ENCODE measurements around the gene OR8H1. TPM values are rescaled to one million over a fixed set of nuclear protein-coding genes. Genes with fewer than 3 reads are reported as not detected.

OR8H1 gene
- total and polyA plus RNA-seq, 2 experiments from 2014 or later: not detected

DNA sequence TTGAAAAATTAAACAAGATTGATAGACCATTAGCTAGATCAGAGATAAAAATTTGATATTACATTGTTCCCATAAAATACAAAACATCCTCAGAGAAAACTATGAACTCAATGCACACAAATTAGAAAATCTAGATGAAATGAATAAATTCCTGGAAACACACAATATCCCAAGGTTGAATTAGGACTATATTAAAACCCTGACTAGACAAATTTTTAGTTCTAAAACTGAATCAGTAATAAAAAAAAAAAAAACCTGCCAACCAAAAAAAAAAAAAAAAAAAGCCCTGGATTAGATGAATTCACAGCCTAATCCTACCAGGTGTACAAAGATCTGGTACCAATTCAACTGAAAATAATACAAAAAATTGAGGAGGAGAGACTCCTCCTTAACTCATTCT is 48.2 kb upstream of the OR8H1 start:
- peaks cover 16% of the 10 kb centered on the region for H3K9me3 Mint-ChIP-seq
- no peaks in the 10 kb centered on the region for H3K27me3 Mint-ChIP-seq (ENCODE audit: insufficient read depth, low read depth, poor library complexity)
- no peak overlapping the region for H3K4me3 Mint-ChIP-seq
- Histone ChIP-seq H3K4me3 (no peak overlapping the region), H3F3A (replicated peaks; ENCODE audit: low read depth) (no peaks in the 10 kb centered on the region), H3K9me2 (ENCODE audit: insufficient read depth) (peaks cover 13% of the 10 kb centered on the region; the same call in 1 of the 2 replicates), H3K79me2 (replicated peaks; ENCODE audit: insufficient read depth) (no peaks in the 10 kb centered on the region), H3K4me1 (ENCODE audit: insufficient read depth) (0 out of 2 replicates have a peak, but pooled peaks cover 8% of the 10 kb centered on the region), H2AFZ (no peak overlapping the region), H3K27me3 (ENCODE audit: insufficient read depth) (no peaks in the 10 kb centered on the region), H3K4me2 (no peak overlapping the region), H4K20me1 (replicated peaks; ENCODE audit: insufficient read depth) (no peaks in the 10 kb centered on the region), H3K36me3 (ENCODE audit: insufficient read depth) (no peaks in the 10 kb centered on the region), H3K27ac (ENCODE audit: low read depth) (no peak overlapping the region)
- TF ChIP-seq, protein P1, sequence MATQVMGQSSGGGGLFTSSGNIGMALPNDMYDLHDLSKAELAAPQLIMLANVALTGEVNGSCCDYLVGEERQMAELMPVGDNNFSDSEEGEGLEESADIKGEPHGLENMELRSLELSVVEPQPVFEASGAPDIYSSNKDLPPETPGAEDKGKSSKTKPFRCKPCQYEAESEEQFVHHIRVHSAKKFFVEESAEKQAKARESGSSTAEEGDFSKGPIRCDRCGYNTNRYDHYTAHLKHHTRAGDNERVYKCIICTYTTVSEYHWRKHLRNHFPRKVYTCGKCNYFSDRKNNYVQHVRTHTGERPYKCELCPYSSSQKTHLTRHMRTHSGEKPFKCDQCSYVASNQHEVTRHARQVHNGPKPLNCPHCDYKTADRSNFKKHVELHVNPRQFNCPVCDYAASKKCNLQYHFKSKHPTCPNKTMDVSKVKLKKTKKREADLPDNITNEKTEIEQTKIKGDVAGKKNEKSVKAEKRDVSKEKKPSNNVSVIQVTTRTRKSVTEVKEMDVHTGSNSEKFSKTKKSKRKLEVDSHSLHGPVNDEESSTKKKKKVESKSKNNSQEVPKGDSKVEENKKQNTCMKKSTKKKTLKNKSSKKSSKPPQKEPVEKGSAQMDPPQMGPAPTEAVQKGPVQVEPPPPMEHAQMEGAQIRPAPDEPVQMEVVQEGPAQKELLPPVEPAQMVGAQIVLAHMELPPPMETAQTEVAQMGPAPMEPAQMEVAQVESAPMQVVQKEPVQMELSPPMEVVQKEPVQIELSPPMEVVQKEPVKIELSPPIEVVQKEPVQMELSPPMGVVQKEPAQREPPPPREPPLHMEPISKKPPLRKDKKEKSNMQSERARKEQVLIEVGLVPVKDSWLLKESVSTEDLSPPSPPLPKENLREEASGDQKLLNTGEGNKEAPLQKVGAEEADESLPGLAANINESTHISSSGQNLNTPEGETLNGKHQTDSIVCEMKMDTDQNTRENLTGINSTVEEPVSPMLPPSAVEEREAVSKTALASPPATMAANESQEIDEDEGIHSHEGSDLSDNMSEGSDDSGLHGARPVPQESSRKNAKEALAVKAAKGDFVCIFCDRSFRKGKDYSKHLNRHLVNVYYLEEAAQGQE (IDR thresholded peaks at IDR 0.05; ENCODE audit: unreplicated experiment): no peak
- TF ChIP-seq EZH2phosphoT487 (IDR thresholded peaks at IDR 0.05; ENCODE audit: unreplicated experiment) (no peak), POLR2AphosphoS5 (IDR thresholded peaks at IDR 0.05; ENCODE audit: low read depth) (no peak), NANOG (IDR thresholded peaks at IDR 0.05; ENCODE audit: borderline replicate concordance) (no peak), STAT1 (IDR thresholded peaks at IDR 0.05; ENCODE audit: unreplicated experiment) (no peak), EZH2 (IDR thresholded peaks at IDR 0.05; ENCODE audit: low read depth, unreplicated experiment) (no peak), CREB1 (CRISPR knock-in tag; IDR thresholded peaks at IDR 0.05; ENCODE audit: low read depth) (no peak), ETS1 (IDR thresholded peaks at IDR 0.05) (no peak), ZNF331 (CRISPR knock-in tag; IDR thresholded peaks at IDR 0.05; ENCODE audit: low read depth) (no peak), JUNB (IDR thresholded peaks at IDR 0.05; ENCODE audit: unreplicated experiment) (no peak), ZNF114 (CRISPR knock-in tag; IDR thresholded peaks at IDR 0.05) (no peak)
- TF ChIP-seq, protein P2, sequence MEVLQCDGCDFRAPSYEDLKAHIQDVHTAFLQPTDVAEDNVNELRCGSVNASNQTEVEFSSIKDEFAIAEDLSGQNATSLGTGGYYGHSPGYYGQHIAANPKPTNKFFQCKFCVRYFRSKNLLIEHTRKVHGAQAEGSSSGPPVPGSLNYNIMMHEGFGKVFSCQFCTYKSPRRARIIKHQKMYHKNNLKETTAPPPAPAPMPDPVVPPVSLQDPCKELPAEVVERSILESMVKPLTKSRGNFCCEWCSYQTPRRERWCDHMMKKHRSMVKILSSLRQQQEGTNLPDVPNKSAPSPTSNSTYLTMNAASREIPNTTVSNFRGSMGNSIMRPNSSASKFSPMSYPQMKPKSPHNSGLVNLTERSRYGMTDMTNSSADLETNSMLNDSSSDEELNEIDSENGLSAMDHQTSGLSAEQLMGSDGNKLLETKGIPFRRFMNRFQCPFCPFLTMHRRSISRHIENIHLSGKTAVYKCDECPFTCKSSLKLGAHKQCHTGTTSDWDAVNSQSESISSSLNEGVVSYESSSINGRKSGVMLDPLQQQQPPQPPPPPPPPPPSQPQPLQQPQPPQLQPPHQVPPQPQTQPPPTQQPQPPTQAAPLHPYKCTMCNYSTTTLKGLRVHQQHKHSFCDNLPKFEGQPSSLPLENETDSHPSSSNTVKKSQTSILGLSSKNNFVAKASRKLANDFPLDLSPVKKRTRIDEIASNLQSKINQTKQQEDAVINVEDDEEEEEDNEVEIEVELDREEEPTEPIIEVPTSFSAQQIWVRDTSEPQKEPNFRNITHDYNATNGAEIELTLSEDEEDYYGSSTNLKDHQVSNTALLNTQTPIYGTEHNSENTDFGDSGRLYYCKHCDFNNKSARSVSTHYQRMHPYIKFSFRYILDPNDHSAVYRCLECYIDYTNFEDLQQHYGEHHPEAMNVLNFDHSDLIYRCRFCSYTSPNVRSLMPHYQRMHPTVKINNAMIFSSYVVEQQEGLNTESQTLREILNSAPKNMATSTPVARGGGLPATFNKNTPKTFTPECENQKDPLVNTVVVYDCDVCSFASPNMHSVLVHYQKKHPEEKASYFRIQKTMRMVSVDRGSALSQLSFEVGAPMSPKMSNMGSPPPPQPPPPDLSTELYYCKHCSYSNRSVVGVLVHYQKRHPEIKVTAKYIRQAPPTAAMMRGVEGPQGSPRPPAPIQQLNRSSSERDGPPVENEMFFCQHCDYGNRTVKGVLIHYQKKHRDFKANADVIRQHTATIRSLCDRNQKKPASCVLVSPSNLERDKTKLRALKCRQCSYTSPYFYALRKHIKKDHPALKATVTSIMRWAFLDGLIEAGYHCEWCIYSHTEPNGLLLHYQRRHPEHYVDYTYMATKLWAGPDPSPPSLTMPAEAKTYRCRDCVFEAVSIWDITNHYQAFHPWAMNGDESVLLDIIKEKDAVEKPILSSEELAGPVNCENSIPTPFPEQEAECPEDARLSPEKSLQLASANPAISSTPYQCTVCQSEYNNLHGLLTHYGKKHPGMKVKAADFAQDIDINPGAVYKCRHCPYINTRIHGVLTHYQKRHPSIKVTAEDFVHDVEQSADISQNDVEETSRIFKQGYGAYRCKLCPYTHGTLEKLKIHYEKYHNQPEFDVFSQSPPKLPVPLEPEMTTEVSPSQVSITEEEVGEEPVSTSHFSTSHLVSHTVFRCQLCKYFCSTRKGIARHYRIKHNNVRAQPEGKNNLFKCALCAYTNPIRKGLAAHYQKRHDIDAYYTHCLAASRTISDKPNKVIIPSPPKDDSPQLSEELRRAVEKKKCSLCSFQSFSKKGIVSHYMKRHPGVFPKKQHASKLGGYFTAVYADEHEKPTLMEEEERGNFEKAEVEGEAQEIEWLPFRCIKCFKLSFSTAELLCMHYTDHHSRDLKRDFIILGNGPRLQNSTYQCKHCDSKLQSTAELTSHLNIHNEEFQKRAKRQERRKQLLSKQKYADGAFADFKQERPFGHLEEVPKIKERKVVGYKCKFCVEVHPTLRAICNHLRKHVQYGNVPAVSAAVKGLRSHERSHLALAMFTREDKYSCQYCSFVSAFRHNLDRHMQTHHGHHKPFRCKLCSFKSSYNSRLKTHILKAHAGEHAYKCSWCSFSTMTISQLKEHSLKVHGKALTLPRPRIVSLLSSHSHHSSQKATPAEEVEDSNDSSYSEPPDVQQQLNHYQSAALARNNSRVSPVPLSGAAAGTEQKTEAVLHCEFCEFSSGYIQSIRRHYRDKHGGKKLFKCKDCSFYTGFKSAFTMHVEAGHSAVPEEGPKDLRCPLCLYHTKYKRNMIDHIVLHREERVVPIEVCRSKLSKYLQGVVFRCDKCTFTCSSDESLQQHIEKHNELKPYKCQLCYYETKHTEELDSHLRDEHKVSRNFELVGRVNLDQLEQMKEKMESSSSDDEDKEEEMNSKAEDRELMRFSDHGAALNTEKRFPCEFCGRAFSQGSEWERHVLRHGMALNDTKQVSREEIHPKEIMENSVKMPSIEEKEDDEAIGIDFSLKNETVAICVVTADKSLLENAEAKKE (CRISPR knock-in tag; IDR thresholded peaks at IDR 0.05): no peak
- TF ChIP-seq, protein P3, sequence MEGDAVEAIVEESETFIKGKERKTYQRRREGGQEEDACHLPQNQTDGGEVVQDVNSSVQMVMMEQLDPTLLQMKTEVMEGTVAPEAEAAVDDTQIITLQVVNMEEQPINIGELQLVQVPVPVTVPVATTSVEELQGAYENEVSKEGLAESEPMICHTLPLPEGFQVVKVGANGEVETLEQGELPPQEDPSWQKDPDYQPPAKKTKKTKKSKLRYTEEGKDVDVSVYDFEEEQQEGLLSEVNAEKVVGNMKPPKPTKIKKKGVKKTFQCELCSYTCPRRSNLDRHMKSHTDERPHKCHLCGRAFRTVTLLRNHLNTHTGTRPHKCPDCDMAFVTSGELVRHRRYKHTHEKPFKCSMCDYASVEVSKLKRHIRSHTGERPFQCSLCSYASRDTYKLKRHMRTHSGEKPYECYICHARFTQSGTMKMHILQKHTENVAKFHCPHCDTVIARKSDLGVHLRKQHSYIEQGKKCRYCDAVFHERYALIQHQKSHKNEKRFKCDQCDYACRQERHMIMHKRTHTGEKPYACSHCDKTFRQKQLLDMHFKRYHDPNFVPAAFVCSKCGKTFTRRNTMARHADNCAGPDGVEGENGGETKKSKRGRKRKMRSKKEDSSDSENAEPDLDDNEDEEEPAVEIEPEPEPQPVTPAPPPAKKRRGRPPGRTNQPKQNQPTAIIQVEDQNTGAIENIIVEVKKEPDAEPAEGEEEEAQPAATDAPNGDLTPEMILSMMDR (conservative IDR thresholded peaks at IDR 0.05; ENCODE audit: low read depth in 2 of 2): no peak
- no peak for ATAC-seq
- H3K4me1 Mint-ChIP-seq: peaks cover 10% of the 10 kb centered on the region; the same call in 2 of the 3 replicates
- no peak for DNase-seq (ENCODE audit: low spot score)
- no peak overlapping the region; the same call in 1 of the 2 replicates for H3K27ac Mint-ChIP-seq
- peaks cover 17% of the 10 kb centered on the region; the same call in 2 of the 3 replicates for H3K36me3 Mint-ChIP-seq (ENCODE audit: low read depth)
